DND-41 (cell line): Measurements from ENCODE around the gene FAM43A.

Experiments used
- EZH2 ChIP-seq: IDR thresholded peaks from 3 replicates; pipeline ENCODE4 v1.6.1; 2012; ENCODE audit warnings: borderline replicate concordance, low read depth, mild to moderate bottlenecking, moderate library complexity, low read length, inconsistent platforms; ENCODE audit not compliant: severe bottlenecking
- TF ChIP-seq, protein P1 (sequence below): IDR thresholded peaks from 2 replicates; pipeline ENCODE4 v1.5.1; 2012; ENCODE audit warnings: borderline replicate concordance, low read length, moderate library complexity, mild to moderate bottlenecking; ENCODE audit not compliant: poor library complexity, severe bottlenecking; ENCODE audit errors: extremely low read depth

DNA sequence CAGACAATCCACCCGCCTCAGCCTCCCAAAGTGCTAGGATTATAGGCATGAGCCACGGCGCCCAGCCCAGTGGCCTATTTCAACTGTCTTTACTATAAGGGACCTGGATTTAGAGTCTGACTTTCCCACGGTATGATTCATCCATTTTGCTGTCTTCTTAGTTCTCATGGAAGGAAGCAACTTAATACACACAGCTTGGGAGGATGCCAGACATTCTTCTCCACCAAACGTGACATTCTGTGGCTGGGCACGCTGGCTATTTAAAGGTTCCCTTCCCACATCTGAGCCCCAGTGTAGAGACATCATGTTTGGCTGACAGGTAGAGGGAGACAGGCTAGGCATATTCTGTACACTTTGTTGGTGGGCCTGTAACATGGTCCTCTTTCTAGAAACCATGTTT is 26.2 kb downstream of the FAM43A start:
- TF ChIP-seq, protein P1, sequence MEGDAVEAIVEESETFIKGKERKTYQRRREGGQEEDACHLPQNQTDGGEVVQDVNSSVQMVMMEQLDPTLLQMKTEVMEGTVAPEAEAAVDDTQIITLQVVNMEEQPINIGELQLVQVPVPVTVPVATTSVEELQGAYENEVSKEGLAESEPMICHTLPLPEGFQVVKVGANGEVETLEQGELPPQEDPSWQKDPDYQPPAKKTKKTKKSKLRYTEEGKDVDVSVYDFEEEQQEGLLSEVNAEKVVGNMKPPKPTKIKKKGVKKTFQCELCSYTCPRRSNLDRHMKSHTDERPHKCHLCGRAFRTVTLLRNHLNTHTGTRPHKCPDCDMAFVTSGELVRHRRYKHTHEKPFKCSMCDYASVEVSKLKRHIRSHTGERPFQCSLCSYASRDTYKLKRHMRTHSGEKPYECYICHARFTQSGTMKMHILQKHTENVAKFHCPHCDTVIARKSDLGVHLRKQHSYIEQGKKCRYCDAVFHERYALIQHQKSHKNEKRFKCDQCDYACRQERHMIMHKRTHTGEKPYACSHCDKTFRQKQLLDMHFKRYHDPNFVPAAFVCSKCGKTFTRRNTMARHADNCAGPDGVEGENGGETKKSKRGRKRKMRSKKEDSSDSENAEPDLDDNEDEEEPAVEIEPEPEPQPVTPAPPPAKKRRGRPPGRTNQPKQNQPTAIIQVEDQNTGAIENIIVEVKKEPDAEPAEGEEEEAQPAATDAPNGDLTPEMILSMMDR, result no peak
- TF ChIP-seq EZH2, result no peak
